A673 (cell line): ENCODE measurements around the gene PDGFC.

Experiments
- CTCF ChIP-seq: fragments of 300-800, 200-600 bp; sonication (generic); conservative IDR thresholded peaks from 2 replicates; pipeline ENCODE4 v1.5.1; 2017; ENCODE audit warnings: low read depth, mild to moderate bottlenecking, antibody characterized with exemption, low read length, moderate library complexity, mixed read lengths
- EZH2 ChIP-seq: fragments of 200-600 bp; sonication (generic); IDR thresholded peaks from 2 replicates; pipeline ENCODE4 v1.6.1; 2017; ENCODE audit warnings: borderline replicate concordance, low read depth, mild to moderate bottlenecking, mixed read lengths, antibody characterized with exemption, low read length; ENCODE audit not compliant: poor library complexity, severe bottlenecking

GRCh38 chr4:157013656-157014055, 42.1 kb upstream of the PDGFC start:
- TF ChIP-seq EZH2 (no peak), CTCF (no peak)
